Measurements from ENCODE around the gene ADAM15. TPM values are rescaled to one million over a fixed set of nuclear protein-coding genes. Genes with fewer than 3 reads are reported as not detected.

The ADAM15 gene
- total and polyA plus RNA-seq, 2 of the 8 experiments (the other 6 are each of a cell fraction or from before 2014, with no cell fraction given), result 32.9 to 37.6 TPM

DNA sequence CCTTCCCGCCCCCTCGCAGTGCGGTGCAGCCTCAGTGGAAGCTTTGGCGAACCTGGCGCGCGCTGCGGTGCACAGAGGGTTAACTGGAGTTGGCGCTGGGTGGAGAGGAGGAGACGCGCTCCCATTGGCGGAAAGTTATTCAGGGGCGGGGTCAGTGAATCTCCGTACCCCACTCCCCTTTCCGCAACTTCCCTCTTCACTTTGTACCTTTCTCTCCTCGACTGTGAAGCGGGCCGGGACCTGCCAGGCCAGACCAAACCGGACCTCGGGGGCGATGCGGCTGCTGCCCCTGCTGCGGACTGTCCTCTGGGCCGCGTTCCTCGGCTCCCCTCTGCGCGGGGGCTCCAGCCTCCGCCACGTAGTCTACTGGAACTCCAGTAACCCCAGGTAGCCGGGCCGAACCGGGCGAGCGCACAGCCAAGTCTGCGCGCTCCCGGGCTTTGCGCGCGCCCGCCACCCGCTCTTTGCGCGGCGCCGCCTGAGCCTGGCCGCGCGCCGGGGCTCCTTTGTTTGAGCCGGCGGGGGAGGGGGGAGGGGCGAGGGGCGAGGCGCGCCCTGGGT, 12.5 kb downstream of the ADAM15 start, which contains the start of gene EFNA4:
EFNA4 (plus strand) TSS at position 191 of the 561 bp plus-strand sequence; CDS start at position 275, 84 bp downstream.
- H3K27ac ChIP-seq (ENCODE audit: low read depth, low read length), result peak within 1 kb of the TSS; percentile 77; the same call in 1 of the 2 replicates
- peak; percentile 82 for FAIRE-seq
- peaks cover 0 to 4% (median 1%) of the 10 kb centered on the region in 4 experiments; a peak in 2 of 7 replicates for H3K27me3 ChIP-seq (replicated peaks in 1 of 4; ENCODE audit: control insufficient read depth in 3 of 4, extremely low read depth in 1 of 4, insufficient read depth in 3 of 4, low read length in 3 of 4)
- peaks cover 0 to 15% of the 10 kb centered on the region in 2 experiments; a peak in 2 of 4 replicates for H3K79me2 ChIP-seq (ENCODE audit: control insufficient read depth in 1 of 2, insufficient read depth in 2 of 2, low read length in 2 of 2)
- peak within 1 kb of the TSS; percentile 88; the same call in 1 of the 2 replicates for H2BK15ac ChIP-seq (ENCODE audit: low read length)
- peak within 1 kb of the TSS; percentile 98 for H3K18ac ChIP-seq (ENCODE audit: extremely low read depth, low read length)
- peak within 1 kb of the TSS; percentile 72 to 83 (median 74) for H3K9ac ChIP-seq (replicated peaks in 1 of 4; ENCODE audit: extremely low read depth in 1 of 4, low read depth in 3 of 4, low read length in 3 of 4)
- peak within 1 kb of the TSS; percentile 72 for H4K8ac ChIP-seq (ENCODE audit: extremely low read depth, insufficient read depth, low read length)
- peak within 1 kb of the TSS; percentile 87 for H3K56ac ChIP-seq (replicated peaks; ENCODE audit: insufficient read length, low read depth, low read length)
- H2AFZ ChIP-seq (ENCODE audit: low read length), result no peak within 1 kb of the TSS
- peak within 1 kb of the TSS; percentile 68 to 97 for H3K4me2 ChIP-seq (ENCODE audit: insufficient read depth in 1 of 2, low read depth in 2 of 2, low read length in 2 of 2)
- ChIA-PET POLR2A (ENCODE audit: partially characterized antibody) (interaction anchor here (0.7 to 4.6 kb wide), 22 partner anchors 9 to 132 kb away, joined by 3 to 21 read pairs (median 4); partner anchors contain the start of genes ADAM15, EFNA3, FLAD1 and KRTCAP2), CTCF (ENCODE audit: partially characterized antibody) (interaction anchor here (0.6 to 33.9 kb wide), 16 partner anchors 1 to 123 kb away, joined by 3 to 907 read pairs (median 7); partner anchors contain the start of genes ADAM15, EFNA3, EFNA4 and KRTCAP2)
- peaks cover 0 to 7% (median 3%) of the 10 kb centered on the region in 4 experiments; a peak in 4 of 8 replicates for H3K36me3 ChIP-seq (ENCODE audit: control insufficient read depth in 2 of 4, insufficient read depth in 4 of 4, low read length in 3 of 4)
- H2BK12ac ChIP-seq (ENCODE audit: low read depth, low read length), result peak within 1 kb of the TSS; percentile 55; the same call in 1 of the 2 replicates
- peaks cover 0 to 19% (median 6%) of the 10 kb centered on the region in 4 experiments; a peak in 5 of 7 replicates for H3K4me1 ChIP-seq (replicated peaks in 1 of 4; ENCODE audit: control insufficient read depth in 3 of 4, insufficient read depth in 4 of 4, low read length in 3 of 4)
- H3K14ac ChIP-seq (ENCODE audit: insufficient read length), result no peak within 1 kb of the TSS
- H3K4me3 ChIP-seq (ENCODE audit: extremely low read depth in 1 of 4, insufficient read depth in 2 of 4, low read depth in 3 of 4, low read length in 4 of 4), result peak within 1 kb of the TSS; percentile 63 to 85 (median 82)
- peak in 1 of 2 experiments; percentile 94 for DNase-seq (ENCODE audit: low read depth in 1 of 2, low spot score in 2 of 2)
- H3K79me1 ChIP-seq (ENCODE audit: low read depth, low read length), result no peaks in the 10 kb centered on the region
- H2AK5ac ChIP-seq (ENCODE audit: low read depth, low read length), result no peak within 1 kb of the TSS
- 0 out of 2 replicates have a peak within 1 kb of the TSS, but pooled peaks have one; percentile 72 for H2BK20ac ChIP-seq (ENCODE audit: low read length)
- H3K4ac ChIP-seq (replicated peaks; ENCODE audit: insufficient read length, low read depth, low read length), result no peak within 1 kb of the TSS
- H2BK5ac ChIP-seq (ENCODE audit: low read depth, low read length), result peak within 1 kb of the TSS; percentile 82; the same call in 1 of the 2 replicates
- H4K91ac ChIP-seq (replicated peaks; ENCODE audit: insufficient read length, low read length), result peak within 1 kb of the TSS; percentile 70
- no peak within 1 kb of the TSS for H2BK120ac ChIP-seq (replicated peaks; ENCODE audit: low read depth, low read length)
- H3K23me2 ChIP-seq (ENCODE audit: low read depth, low read length), result peaks cover 15% of the 10 kb centered on the region
- 2% methylated on average over 51 of the region's 57 CpGs; no CpG with 5 or more reads in 1 of the 2 experiments for WGBS, 2 experiments (ENCODE audit: extremely low coverage in 1 of 2, insufficient coverage in 1 of 2, insufficient read length in 1 of 2, insufficient replicate concordance in 2 of 2, low coverage in 1 of 2, low lambda C conversion rate in 2 of 2, missing lambda C conversion rate in 1 of 2)
- peaks cover 2 to 12% of the 10 kb centered on the region in 2 experiments for H4K20me1 ChIP-seq (replicated peaks in 1 of 2; ENCODE audit: control insufficient read depth in 1 of 2, insufficient read depth in 2 of 2, low read length in 2 of 2)
- H3K23ac ChIP-seq (ENCODE audit: insufficient read length), result no peak within 1 kb of the TSS
- peak within 1 kb of the TSS; percentile 68 for H4K5ac ChIP-seq (ENCODE audit: insufficient read length, low read depth, low read length)
- no peaks in the 10 kb centered on the region for H3K9me3 ChIP-seq (ENCODE audit: insufficient read depth in 2 of 2, low read depth in 1 of 2, low read length in 1 of 2)
- no peak for TF ChIP-seq BRCA1 (IDR thresholded peaks at IDR 0.05; ENCODE audit: low read depth, low read length)
- TF ChIP-seq RFX5 (IDR thresholded peaks at IDR 0.05; ENCODE audit: borderline replicate concordance, low read depth, low read length), result no peak
- no peak for TF ChIP-seq POU5F1 (IDR thresholded peaks at IDR 0.05; ENCODE audit: low read depth, low read length)
- no peak for TF ChIP-seq SRF (IDR thresholded peaks at IDR 0.05; ENCODE audit: low read depth, low read length)
- TF ChIP-seq CEBPB (IDR thresholded peaks at IDR 0.05; ENCODE audit: low read depth, low read length), result no peak
- TF ChIP-seq, protein P1, sequence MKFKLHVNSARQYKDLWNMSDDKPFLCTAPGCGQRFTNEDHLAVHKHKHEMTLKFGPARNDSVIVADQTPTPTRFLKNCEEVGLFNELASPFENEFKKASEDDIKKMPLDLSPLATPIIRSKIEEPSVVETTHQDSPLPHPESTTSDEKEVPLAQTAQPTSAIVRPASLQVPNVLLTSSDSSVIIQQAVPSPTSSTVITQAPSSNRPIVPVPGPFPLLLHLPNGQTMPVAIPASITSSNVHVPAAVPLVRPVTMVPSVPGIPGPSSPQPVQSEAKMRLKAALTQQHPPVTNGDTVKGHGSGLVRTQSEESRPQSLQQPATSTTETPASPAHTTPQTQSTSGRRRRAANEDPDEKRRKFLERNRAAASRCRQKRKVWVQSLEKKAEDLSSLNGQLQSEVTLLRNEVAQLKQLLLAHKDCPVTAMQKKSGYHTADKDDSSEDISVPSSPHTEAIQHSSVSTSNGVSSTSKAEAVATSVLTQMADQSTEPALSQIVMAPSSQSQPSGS (IDR thresholded peaks at IDR 0.05; ENCODE audit: low read length), result no peak
- TF ChIP-seq KDM5A (IDR thresholded peaks at IDR 0.05; ENCODE audit: low read length), result no peak
- TF ChIP-seq EP300 (IDR thresholded peaks at IDR 0.05; ENCODE audit: borderline replicate concordance in 1 of 2, low read depth in 2 of 2, low read length in 2 of 2), result no peak
- TF ChIP-seq BACH1 (IDR thresholded peaks at IDR 0.05; ENCODE audit: low read length), result peak; percentile 8; the same call in 1 of the 2 replicates
- peak; percentile 68 for TF ChIP-seq SP1 (IDR thresholded peaks at IDR 0.05; ENCODE audit: low read depth, low read length)

All from H1 (cell line).